Hepatocyte (in vitro differentiated cells): Measurements from ENCODE around the gene DNAH6. TPM values are rescaled to one million over a fixed set of nuclear protein-coding genes. Genes with fewer than 3 reads are reported as not detected.

Experiments
- DNase-seq: peaks from one replicate; pipeline ENCODE4 v3.0.0-alpha.2; 2016; ENCODE audit warnings: low spot score
- H2AFZ ChIP-seq: fragments of 200-600 bp; sonication (generic); 2 replicates; pipeline ENCODE4 v1.6.0; 2016; ENCODE audit warnings: antibody characterized with exemption, mild to moderate bottlenecking
- H3K27ac ChIP-seq: fragments of 200-600 bp; sonication (generic); 2 replicates; pipeline ENCODE4 v1.5.1; 2016; ENCODE audit warnings: mild to moderate bottlenecking
- H3K27me3 ChIP-seq: fragments of 200-600 bp; sonication (generic); 2 replicates; pipeline ENCODE4 v1.6.1; 2016
- H3K36me3 ChIP-seq: fragments of 200-600 bp; sonication (generic); replicated peaks from 2 replicates; pipeline ENCODE4 v1.5.1; 2016; ENCODE audit warnings: low read depth; ENCODE audit not compliant: insufficient read depth
- H3K4me1 ChIP-seq: fragments of 200-600 bp; sonication (generic); 2 replicates; pipeline ENCODE4 v1.5.1; 2016; ENCODE audit warnings: mild to moderate bottlenecking, moderate library complexity; ENCODE audit not compliant: insufficient read depth
- H3K4me2 ChIP-seq: fragments of 200-600 bp; sonication (generic); 2 replicates; pipeline ENCODE4 v1.6.0; 2016
- H3K4me3 ChIP-seq: fragments of 200-600 bp; sonication (generic); 2 replicates; pipeline ENCODE4 v1.5.1; 2016; ENCODE audit warnings: mild to moderate bottlenecking
- H3K79me2 ChIP-seq: fragments of 200-600 bp; sonication (generic); 2 replicates; pipeline ENCODE4 v1.6.0; 2017; ENCODE audit warnings: mild to moderate bottlenecking
- H3K9me2 ChIP-seq: fragments of 200-600 bp; sonication (generic); replicated peaks from 2 replicates; pipeline ENCODE4 v1.6.0; 2017; ENCODE audit warnings: mild to moderate bottlenecking; ENCODE audit not compliant: insufficient read depth
- H3K9me3 ChIP-seq: fragments of 200-600 bp; sonication (generic); 2 replicates; pipeline ENCODE4 v1.5.1; 2016; ENCODE audit warnings: low read depth, mild to moderate bottlenecking
- H4K20me1 ChIP-seq: fragments of 200-600 bp; sonication (generic); 2 replicates; pipeline ENCODE4 v1.6.0; 2016; ENCODE audit warnings: mild to moderate bottlenecking; ENCODE audit not compliant: insufficient read depth, poor library complexity, severe bottlenecking
- EZH2 ChIP-seq: fragments of 200-600 bp; sonication (generic); IDR thresholded peaks from 2 replicates; pipeline ENCODE4 v1.6.1; 2016; ENCODE audit warnings: antibody characterized with exemption, mild to moderate bottlenecking, borderline replicate concordance
- EZH2phosphoT487 ChIP-seq: fragments of 200-600 bp; sonication (generic); IDR thresholded peaks from one replicate; pipeline ENCODE4 v1.6.1; 2018; ENCODE audit warnings: antibody characterized with exemption, mild to moderate bottlenecking, low read depth, moderate library complexity; ENCODE audit not compliant: unreplicated experiment, severe bottlenecking
- WGBS: methylation state at CpG from one replicate; pipeline ENCODE4 v1.1.6; 2016; ENCODE audit warnings: low lambda C conversion rate; ENCODE audit errors: missing lambda C conversion rate; 5-methylcytosine and 5-hydroxymethylcytosine counted together
- polyA plus RNA-seq: library from polyadenylated mRNA; unstranded; fragments of >200 nt; fragmentation: Nextera tagmentation; extraction: Ambion mirVana; gene quantifications from 2 replicates; pipeline ENCODE4 v1.2.1, GENCODE V29; 2016
- total RNA-seq: library from RNA; depleted of rRNA; stranded (reverse); fragments of >200 nt; gene quantifications from 2 replicates; pipeline ENCODE4 v1.2.3, GENCODE V29; 2014
- TF ChIP-seq, protein P1 (sequence below): fragments of 200-600 bp; sonication (generic); IDR thresholded peaks from 2 replicates; pipeline ENCODE4 v1.5.1; 2016; ENCODE audit warnings: antibody characterized with exemption, mild to moderate bottlenecking; ENCODE audit not compliant: poor library complexity

DNAH6 gene
- total and polyA plus RNA-seq, 2 experiments from 2014 or later = 1.0 to 1.2 TPM

DNA sequence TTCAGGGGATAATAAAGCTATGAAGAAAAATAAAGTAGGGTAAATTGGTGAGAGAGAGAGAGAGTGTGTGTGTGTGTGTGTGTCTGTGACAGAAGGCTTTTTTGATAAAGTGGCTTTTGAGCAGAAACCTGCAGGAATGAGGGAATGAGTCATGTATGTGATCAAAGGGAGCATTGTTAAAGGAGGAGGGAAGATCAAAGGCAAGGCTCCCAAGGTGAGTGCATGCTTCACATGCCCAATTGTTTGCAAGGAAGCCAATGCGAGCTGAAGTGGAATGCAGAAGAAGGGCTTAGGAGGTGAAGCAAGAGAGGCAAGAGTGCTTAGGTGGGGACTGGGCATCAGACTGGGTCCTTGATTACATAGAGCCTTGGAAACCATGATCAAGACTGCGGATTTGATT lies 96.8 kb downstream of the DNAH6 start:
- Histone ChIP-seq H3K4me1 (no peaks in the 10 kb centered on the region), H3K27me3 (no peaks in the 10 kb centered on the region), H3K36me3 (no peaks in the 10 kb centered on the region), H2AFZ (no peak overlapping the region), H3K9me3 (no peaks in the 10 kb centered on the region), H3K9me2 (no peaks in the 10 kb centered on the region), H3K4me2 (no peak overlapping the region), H4K20me1 (no peaks in the 10 kb centered on the region), H3K4me3 (no peak overlapping the region), H3K27ac (peak overlapping the region; percentile 21), H3K79me2 (no peaks in the 10 kb centered on the region)
- TF ChIP-seq, protein P1, sequence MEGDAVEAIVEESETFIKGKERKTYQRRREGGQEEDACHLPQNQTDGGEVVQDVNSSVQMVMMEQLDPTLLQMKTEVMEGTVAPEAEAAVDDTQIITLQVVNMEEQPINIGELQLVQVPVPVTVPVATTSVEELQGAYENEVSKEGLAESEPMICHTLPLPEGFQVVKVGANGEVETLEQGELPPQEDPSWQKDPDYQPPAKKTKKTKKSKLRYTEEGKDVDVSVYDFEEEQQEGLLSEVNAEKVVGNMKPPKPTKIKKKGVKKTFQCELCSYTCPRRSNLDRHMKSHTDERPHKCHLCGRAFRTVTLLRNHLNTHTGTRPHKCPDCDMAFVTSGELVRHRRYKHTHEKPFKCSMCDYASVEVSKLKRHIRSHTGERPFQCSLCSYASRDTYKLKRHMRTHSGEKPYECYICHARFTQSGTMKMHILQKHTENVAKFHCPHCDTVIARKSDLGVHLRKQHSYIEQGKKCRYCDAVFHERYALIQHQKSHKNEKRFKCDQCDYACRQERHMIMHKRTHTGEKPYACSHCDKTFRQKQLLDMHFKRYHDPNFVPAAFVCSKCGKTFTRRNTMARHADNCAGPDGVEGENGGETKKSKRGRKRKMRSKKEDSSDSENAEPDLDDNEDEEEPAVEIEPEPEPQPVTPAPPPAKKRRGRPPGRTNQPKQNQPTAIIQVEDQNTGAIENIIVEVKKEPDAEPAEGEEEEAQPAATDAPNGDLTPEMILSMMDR = no peak
- no peak for TF ChIP-seq EZH2
- no peak for TF ChIP-seq EZH2phosphoT487
- WGBS = 52% methylated on average over 2 of the region's 2 CpGs
- DNase-seq = peak; percentile 51

DNA sequence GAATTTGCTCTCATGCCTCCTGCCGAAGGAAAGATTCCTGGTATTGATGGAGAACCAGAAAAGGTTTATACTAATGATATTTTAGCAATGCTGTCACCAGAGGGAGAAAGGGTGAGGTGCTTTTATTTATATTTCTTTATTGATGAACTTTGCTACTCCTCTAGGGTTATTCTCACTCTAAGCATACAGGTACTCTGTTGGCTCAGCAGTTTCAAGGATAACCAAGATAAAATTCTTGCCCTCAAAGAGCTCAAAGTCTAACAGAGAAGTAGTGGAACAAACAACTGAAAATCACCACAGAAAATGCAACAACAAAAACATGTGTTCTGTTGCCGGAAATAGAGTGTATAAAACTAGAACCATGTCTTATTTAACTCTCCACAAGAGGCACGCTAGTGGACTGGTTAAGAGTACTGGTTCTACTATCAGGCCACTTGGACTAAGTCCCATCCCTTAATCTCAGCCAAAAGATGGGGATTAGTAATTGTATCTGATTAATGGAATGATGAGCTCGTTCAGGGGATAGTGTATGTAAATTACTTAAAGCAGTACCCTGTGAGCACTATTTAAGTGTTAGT lies 103.6 kb downstream of the DNAH6 start:
- H3K9me3 ChIP-seq = no peaks in the 10 kb centered on the region
- DNase-seq = peak; percentile 13
- no peaks in the 10 kb centered on the region for H3K27me3 ChIP-seq
- peak overlapping the region; percentile 17 for H3K27ac ChIP-seq
- H3K36me3 ChIP-seq = no peaks in the 10 kb centered on the region
- no peaks in the 10 kb centered on the region for H4K20me1 ChIP-seq
- no peak overlapping the region for H3K4me3 ChIP-seq
- no peaks in the 10 kb centered on the region for H3K9me2 ChIP-seq
- H2AFZ ChIP-seq = no peak overlapping the region
- peaks cover 5% of the 10 kb centered on the region for H3K4me1 ChIP-seq
- TF ChIP-seq, protein P1 = no peak
- no peak for TF ChIP-seq EZH2
- TF ChIP-seq EZH2phosphoT487 = no peak
- H3K4me2 ChIP-seq = no peak overlapping the region
- 79% methylated on average over 4 of the region's 4 CpGs for WGBS
- no peaks in the 10 kb centered on the region for H3K79me2 ChIP-seq

DNA sequence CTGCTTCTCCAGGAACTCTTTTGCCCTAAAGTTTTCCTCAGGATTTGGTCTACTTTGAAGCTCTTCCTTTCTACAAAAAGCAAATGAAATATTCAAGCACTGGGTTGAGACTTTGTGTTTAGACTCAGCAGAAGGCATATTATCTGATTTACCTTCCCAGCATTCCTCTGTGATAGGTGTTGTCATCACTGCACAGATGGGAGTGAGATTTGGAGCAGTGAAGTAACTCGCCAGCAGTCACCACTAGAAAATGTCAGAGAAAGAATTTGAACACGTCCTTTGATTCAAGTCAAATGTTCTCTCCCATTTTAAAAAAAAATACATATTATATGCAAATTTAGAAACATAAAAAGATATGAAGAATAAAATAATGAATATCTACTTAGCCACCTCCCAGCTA lies 112.2 kb downstream of the DNAH6 start:
- Histone ChIP-seq H3K9me3 (no peaks in the 10 kb centered on the region), H2AFZ (no peak overlapping the region), H3K36me3 (no peaks in the 10 kb centered on the region), H3K4me2 (no peak overlapping the region), H3K4me1 (no peaks in the 10 kb centered on the region), H3K27me3 (no peaks in the 10 kb centered on the region), H3K79me2 (no peaks in the 10 kb centered on the region), H3K27ac (no peak overlapping the region), H3K4me3 (no peak overlapping the region), H3K9me2 (no peaks in the 10 kb centered on the region), H4K20me1 (no peaks in the 10 kb centered on the region)
- 72% methylated on average over 2 of the region's 2 CpGs for whole genome bisulfite sequencing
- no peak for DNase-seq
- TF ChIP-seq EZH2phosphoT487 (no peak), EZH2 (no peak)
- TF ChIP-seq, protein P1 = no peak
